Activated naive CD8-positive, alpha-beta T cell treated with anti-CD3 and anti-CD28 coated beads, Interleukin-2, amount 10 ng/mL, durations not matched to agents 7 days and 5 days (primary cell): ENCODE measurements around the gene PITPNC1. TPM values are rescaled to one million over a fixed set of nuclear protein-coding genes. Genes with fewer than 3 reads are reported as not detected.
"Not testable (repeated sequence)": the region's sequence is repeated elsewhere in the genome, so short reads cannot be mapped to it uniquely, and the experiment has no call there.

Experiments used
- ATAC-seq: fragments of 150-1000 bp; cut with Tn5 transposase; one replicate; pipeline ENCODE4 v1.10.0; 2021; ENCODE audit warnings: low read depth, moderate library complexity
- POLR2A ChIA-PET: fragments of 350-600 bp; sonication (Branson Sonifier 250); formaldehyde crosslinking; loops from one replicate; lab custom pipeline; 2021; ENCODE audit warnings: antibody characterized with exemption; lab: Charles Lee
- DNase-seq: peaks from one replicate; pipeline ENCODE4 v3.0.0; 2021
- H3K27ac Mint-ChIP-seq: one replicate; pipeline ENCODE4 v1.8.0; 2022; ENCODE audit warnings: mild to moderate bottlenecking, mixed read lengths
- H3K27me3 Mint-ChIP-seq: one replicate; pipeline ENCODE4 v1.8.0; 2022; ENCODE audit warnings: mild to moderate bottlenecking, moderate library complexity, mixed read lengths
- H3K36me3 Mint-ChIP-seq: one replicate; pipeline ENCODE4 v1.8.0; 2021; ENCODE audit warnings: mild to moderate bottlenecking, mixed read lengths
- H3K4me1 Mint-ChIP-seq: one replicate; pipeline ENCODE4 v1.8.0; 2021; ENCODE audit warnings: mixed read lengths
- H3K4me3 Mint-ChIP-seq: one replicate; pipeline ENCODE4 v1.8.0; 2022; ENCODE audit warnings: mild to moderate bottlenecking, moderate library complexity, mixed read lengths
- H3K9me3 Mint-ChIP-seq: one replicate; pipeline ENCODE4 v1.8.0; 2021; ENCODE audit warnings: mixed read lengths
- total RNA-seq, 2 experiments: library from RNA; stranded (reverse); gene quantifications; one replicate each; pipeline ENCODE4 v1.2.3, GENCODE V29; 2021

PITPNC1 gene
- total RNA-seq, 2 experiments from 2014 or later = 100 to 104 TPM

DNA sequence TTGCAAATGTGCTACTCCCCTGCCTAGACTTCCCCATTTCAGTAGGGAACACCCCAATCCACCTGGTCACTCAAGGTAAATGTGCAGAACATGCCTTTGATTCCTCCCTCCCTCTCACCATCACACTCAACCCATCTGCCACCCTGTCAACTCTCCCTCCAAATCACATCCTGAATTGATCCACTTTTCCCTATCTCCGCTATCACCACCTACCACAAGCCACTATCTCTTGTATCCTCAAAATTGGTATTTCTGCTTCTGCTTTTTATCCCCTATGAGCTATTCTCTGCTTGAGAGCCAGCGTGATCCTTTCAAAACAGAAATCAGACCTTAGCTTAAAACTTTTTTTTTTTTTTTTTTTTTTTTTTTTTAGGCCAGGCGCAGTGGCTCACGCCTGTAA is 335.3 kb downstream of the PITPNC1 start:
- H3K27me3 Mint-ChIP-seq = peaks cover 4% of the 10 kb centered on the region
- peaks cover 10% of the 10 kb centered on the region for H3K4me1 Mint-ChIP-seq
- H3K36me3 Mint-ChIP-seq = no peaks in the 10 kb centered on the region
- DNase-seq = no peak
- H3K4me3 Mint-ChIP-seq = no peak overlapping the region
- no peak overlapping the region for H3K27ac Mint-ChIP-seq
- POLR2A ChIA-PET = interaction anchor here (0.6 to 0.7 kb wide), 2 partner anchors 144 to 346 kb away, joined by 3 to 5 read pairs; no protein-coding TSS in a partner anchor
- ATAC-seq = no peak
- no peaks in the 10 kb centered on the region for H3K9me3 Mint-ChIP-seq

DNA sequence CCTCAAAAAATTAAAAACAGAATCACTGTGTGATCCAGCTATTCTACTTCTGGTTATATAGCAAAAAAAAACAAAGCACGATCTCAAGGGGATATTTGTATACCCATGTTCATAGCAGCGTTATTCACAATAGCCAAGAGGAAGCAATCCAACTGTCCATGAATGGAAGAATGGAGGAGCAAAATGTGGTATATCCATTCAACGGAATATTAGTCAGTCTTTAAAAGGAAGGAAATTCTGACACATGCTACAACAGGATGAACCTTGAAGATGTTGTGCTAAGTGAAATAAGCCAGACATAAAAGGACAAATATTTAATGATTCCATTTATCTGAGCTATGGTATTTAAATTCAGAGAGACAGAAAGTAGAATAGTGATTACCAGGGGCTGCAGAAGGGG is 336.1 kb downstream of the PITPNC1 start:
- H3K36me3 Mint-ChIP-seq = peaks cover 1% of the 10 kb centered on the region
- POLR2A ChIA-PET = interaction anchor here (0.7 kb wide), 1 partner anchor 347 kb away, joined by 5 read pairs; no protein-coding TSS in a partner anchor
- H3K9me3 Mint-ChIP-seq = no peaks in the 10 kb centered on the region

DNA sequence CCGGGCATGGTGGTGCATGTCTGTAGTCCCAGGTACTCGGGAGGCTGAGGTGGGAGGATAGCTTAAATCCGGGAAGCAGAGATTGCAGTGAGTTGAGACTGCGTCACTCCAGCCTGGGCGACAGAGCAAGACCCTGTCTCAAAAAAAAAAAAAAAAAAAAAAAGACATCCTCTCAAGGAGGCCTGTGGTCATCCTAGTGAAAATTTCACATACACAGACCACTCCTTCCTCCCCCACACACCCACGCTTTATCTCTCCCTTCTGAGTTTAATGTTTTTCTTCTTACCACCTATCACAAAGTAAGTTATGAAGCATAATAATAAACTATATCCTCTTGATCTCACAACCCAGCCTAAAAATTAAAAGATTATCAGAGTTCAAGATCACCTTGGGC is 339.3 kb downstream of the PITPNC1 start:
- Mint-ChIP-seq H3K9me3 (no peaks in the 10 kb centered on the region), H3K27me3 (peaks cover 2% of the 10 kb centered on the region), H3K4me3 (peak overlapping the region; percentile 99), H3K36me3 (peaks cover 1% of the 10 kb centered on the region), H3K27ac (peak overlapping the region; percentile 98), H3K4me1 (peaks cover 15% of the 10 kb centered on the region)
- DNase-seq (no peak), ATAC-seq (no peak)
- POLR2A ChIA-PET = interaction anchor here (0.6 to 1.7 kb wide), 5 partner anchors 9 to 141 kb away, joined by 3 to 5 read pairs (median 3); no protein-coding TSS in a partner anchor

More for the DNA sequence above, 336.1 kb downstream of the PITPNC1 start:
- H3K4me1 Mint-ChIP-seq = peaks cover 10% of the 10 kb centered on the region
- ATAC-seq (no peak), DNase-seq (no peak)
- no peak overlapping the region for H3K27ac Mint-ChIP-seq
- H3K27me3 Mint-ChIP-seq = peaks cover 2% of the 10 kb centered on the region
- no peak overlapping the region for H3K4me3 Mint-ChIP-seq

DNA sequence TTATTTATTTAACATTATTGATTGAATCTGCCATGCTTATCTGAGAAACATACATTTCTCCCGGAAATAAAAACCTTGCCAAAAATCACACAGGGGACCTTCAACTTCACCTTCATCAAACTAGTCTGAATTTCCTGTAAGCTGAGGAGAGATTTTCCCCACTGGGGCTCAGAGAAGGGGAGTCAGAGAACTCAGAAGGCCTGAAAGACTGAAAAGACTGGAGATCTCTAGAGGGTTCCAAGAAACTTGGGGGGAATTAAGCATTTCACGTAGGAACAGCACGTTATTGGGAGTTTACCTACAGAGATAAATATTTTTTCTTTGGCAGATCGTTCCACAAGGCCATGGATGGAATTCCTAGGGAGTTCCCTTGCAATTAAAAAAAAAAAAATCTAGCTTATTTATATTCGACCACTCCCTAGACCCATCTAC is 340.1 kb downstream of the PITPNC1 start:
- Mint-ChIP-seq H3K27me3 (no peaks in the 10 kb centered on the region), H3K9me3 (no peaks in the 10 kb centered on the region), H3K36me3 (peaks cover 8% of the 10 kb centered on the region), H3K27ac (peak overlapping the region; percentile 98), H3K4me1 (peaks cover 19% of the 10 kb centered on the region), H3K4me3 (peak overlapping the region; percentile 99)
- no peak for DNase-seq
- POLR2A ChIA-PET = interaction anchor here (0.5 to 1.8 kb wide), 11 partner anchors 10 to 494 kb away, joined by 3 to 13 read pairs (median 3); partner anchors contain the start of gene BPTF
- peak; percentile 1 for ATAC-seq

DNA sequence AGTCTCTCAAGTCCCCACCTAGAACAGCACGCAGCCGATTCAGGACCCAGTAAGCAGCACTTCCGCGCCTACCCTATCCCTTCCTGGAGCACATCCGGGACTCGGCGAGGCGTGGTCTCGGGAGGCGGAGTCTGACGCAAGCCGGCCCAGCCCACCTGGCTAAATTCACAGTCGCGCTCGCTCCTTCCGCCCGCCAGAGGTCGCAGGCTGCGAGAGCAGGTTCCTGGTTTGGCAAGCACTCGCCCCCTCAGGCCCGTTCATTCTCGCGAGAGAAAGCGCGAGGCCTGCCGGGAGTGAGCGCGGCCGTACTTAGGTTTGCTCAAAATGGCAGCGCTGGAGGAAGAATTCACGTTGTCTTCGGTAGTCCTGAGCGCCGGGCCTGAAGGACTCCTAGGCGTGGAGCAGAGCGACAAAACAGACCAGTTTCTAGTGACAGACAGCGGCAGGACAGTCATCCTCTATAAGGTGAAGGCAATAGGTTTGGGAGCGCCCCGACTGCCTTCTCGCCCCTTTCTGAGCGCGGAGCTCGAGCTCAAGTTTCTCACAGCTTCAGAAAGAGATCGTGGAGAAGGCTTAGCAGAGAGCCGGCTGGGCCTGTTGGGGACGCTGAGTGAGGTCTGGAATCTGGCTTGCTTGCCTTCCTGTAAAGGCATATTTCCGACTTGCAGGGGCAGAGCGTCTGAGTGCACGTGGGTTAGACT is 340.7 kb downstream of the PITPNC1 start, which contains the start of gene NOL11:
TSS of gene NOL11 (plus strand) at position 313 of the 701 bp plus-strand sequence. CDS start at position 325, 12 bp downstream.
- ATAC-seq (peak; percentile 96), DNase-seq (peak; percentile 100)
- Mint-ChIP-seq H3K27ac (peak within 1 kb of the TSS; percentile 98), H3K4me1 (peaks cover 19% of the 10 kb centered on the region), H3K36me3 (peaks cover 8% of the 10 kb centered on the region), H3K4me3 (peak within 1 kb of the TSS; percentile 99), H3K9me3 (no peaks in the 10 kb centered on the region), H3K27me3 (no peaks in the 10 kb centered on the region)
- POLR2A ChIA-PET = interaction anchor here (0.6 to 1.8 kb wide), 8 partner anchors 10 to 359 kb away, joined by 3 to 13 read pairs (median 4); partner anchors contain the start of gene BPTF

DNA sequence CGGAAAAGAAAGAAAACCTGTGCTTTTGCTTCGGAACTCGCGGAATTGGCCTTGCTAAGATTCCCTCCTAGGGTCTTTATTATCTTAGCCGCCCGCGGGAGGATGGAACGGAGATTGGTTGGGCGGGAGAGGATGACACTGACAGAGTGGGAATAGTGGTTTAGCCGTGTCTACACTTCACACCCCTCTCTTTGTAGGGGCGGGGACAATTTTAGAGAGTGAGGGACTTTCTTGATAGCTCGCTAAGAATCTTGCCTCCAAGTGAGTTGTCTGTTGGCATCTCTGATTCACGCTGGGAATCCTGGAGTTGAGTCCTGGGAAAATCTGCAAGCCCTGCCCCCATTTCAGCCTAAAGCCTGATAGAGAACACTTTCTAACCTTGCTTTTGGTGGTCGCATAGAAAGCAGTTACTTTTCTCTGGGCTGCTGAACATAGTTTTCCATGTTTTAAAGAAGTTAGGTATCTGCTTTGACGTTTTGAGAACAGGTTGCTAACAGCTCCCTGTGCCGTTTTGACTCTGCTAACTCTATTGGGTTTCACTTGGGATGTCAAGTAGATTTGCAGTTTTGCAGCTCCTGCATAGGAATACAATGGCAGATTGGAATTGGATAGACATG is 341.4 kb downstream of the PITPNC1 start:
- peaks cover 8% of the 10 kb centered on the region for H3K36me3 Mint-ChIP-seq
- POLR2A ChIA-PET = interaction anchor here (1.6 to 1.8 kb wide), 3 partner anchors 106 to 344 kb away, joined by 5 to 13 read pairs (median 6); partner anchors contain the start of gene BPTF
- DNase-seq = no peak
- no peak for ATAC-seq
- H3K9me3 Mint-ChIP-seq = no peaks in the 10 kb centered on the region
- H3K4me1 Mint-ChIP-seq = peaks cover 19% of the 10 kb centered on the region
- peak overlapping the region; percentile 98 for H3K27ac Mint-ChIP-seq
- H3K27me3 Mint-ChIP-seq = no peaks in the 10 kb centered on the region
- peak overlapping the region; percentile 99 for H3K4me3 Mint-ChIP-seq

DNA sequence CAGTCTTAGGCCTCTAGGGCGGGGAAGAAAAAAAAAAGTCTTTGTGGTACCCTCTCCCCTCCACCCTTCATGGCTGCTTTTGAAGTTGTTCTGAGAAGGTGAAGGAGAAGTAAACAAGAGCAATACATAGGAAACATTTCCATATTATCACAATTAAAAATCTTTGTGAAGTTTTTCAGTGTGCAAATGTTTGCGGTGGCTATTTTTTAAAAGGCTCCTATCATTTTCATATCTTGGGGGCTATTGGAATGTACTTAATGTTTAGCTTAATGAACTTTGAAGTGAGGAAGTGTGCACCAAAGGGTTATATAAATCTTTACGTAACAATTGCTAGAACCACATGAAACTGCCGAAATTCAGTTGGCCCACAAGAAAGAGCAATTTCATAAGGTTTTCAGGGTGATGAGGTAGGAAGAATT is 348.3 kb downstream of the PITPNC1 start:
- no peak for DNase-seq
- no peaks in the 10 kb centered on the region for H3K9me3 Mint-ChIP-seq
- peak overlapping the region; percentile 84 for H3K27ac Mint-ChIP-seq
- peaks cover 47% of the 10 kb centered on the region for H3K36me3 Mint-ChIP-seq
- POLR2A ChIA-PET = no interaction called here
- peaks cover 23% of the 10 kb centered on the region for H3K4me1 Mint-ChIP-seq
- peak; percentile 46 for ATAC-seq
- peak overlapping the region; percentile 62 for H3K4me3 Mint-ChIP-seq
- H3K27me3 Mint-ChIP-seq = no peaks in the 10 kb centered on the region

DNA sequence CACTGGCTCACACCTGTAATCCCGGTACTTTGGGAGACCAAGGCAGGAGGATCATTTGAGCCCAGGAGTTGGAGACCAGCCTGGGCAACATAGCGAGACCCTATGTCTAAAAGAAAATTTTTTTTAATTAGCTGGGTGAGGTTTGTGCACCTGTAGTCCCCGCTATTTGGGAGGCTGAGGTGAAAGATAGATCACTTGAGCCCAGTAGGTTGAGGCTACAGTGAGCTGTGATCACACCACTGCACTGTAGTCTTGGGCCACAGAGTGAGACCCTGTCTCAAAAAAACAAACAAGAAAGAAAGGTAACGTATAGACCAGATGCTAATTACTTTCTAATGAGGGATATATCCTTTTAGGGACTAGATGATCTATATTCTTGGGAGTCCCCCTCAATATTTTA is 348.7 kb downstream of the PITPNC1 start:
- H3K9me3 Mint-ChIP-seq = no peaks in the 10 kb centered on the region

DNA sequence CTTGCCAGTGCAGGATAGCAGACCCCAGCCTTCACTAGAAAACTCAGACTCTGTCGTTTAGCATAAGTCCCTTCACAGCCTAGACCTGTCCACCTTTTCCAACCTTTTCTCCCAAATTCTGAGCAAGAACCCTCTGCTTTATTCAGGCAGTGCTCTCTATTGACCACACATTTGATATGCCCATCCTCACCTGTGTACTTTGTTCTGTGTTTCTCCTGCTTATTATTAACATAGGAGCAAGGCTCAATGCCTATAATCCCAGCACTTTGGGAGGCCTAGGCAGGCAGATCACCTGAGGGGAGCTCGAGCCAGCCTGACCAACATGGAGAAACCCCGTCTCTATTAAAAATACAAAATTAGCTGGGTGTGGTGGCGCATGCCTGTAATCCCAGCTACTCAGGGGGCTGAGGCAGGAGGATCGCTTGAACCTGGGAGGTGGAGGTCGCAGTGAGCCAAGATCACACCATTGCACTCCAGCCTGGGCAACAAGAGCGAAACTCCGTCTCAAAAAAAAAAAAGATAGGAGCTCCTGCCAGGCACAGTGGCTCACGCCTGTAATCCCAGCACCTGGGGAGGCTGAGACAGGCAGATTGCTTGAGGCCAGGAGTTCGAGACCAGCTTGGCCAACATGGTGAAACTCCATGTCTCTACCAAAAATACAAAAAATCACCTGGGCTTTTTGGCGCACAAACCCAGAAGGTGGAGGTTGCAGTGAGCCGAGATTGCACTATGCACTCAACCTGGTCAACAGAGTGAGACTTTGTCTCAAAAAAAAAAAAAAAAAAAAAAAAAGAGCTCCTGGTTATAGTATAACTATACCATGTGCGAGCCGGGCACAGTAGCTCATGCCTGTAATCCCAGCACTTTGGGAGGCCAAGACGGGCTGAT is 350.3 kb downstream of the PITPNC1 start:
- H3K27ac Mint-ChIP-seq = peak overlapping the region; percentile 28
- POLR2A ChIA-PET = interaction anchor here (0.6 to 0.7 kb wide), 2 partner anchors 101 to 353 kb away, joined by 3 to 5 read pairs; no protein-coding TSS in a partner anchor

More for the DNA sequence above, 348.7 kb downstream of the PITPNC1 start:
- peaks cover 21% of the 10 kb centered on the region for H3K4me1 Mint-ChIP-seq
- ATAC-seq = no peak
- H3K4me3 Mint-ChIP-seq = peak overlapping the region; percentile 62
- H3K27ac Mint-ChIP-seq = peak overlapping the region; percentile 84
- DNase-seq = no peak
- H3K36me3 Mint-ChIP-seq = peaks cover 51% of the 10 kb centered on the region
- POLR2A ChIA-PET = no interaction called here
- no peaks in the 10 kb centered on the region for H3K27me3 Mint-ChIP-seq

DNA sequence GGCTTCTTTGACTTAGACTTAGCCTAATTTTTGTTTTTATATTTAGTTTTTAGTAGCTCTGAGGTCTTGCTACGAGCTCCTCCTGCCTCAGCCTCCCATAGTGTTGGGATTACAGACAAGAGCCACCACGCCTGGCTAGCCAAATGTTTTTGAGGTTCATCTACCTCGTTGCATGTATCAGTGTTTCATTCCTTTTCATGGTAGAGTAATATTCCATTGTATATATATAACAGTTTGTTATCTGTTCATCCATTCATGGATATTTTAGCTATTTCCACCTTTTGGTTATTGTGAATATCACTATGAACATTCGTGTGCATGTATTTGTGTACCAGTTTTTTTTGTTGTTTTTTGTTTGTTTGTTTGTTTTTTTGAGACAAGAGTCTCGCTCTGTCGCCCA is 352.8 kb downstream of the PITPNC1 start:
- H3K36me3 Mint-ChIP-seq = peaks cover 59% of the 10 kb centered on the region
- peaks cover 2% of the 10 kb centered on the region for H3K9me3 Mint-ChIP-seq
- H3K27ac Mint-ChIP-seq = no peak overlapping the region
- no peak overlapping the region for H3K4me3 Mint-ChIP-seq
- no peaks in the 10 kb centered on the region for H3K27me3 Mint-ChIP-seq
- no peak for DNase-seq
- peaks cover 21% of the 10 kb centered on the region for H3K4me1 Mint-ChIP-seq
- ATAC-seq = no peak
- POLR2A ChIA-PET = no interaction called here

More for the DNA sequence above, 350.3 kb downstream of the PITPNC1 start:
- not testable (repeated sequence) for H3K27me3 Mint-ChIP-seq, DNase-seq, H3K4me3 Mint-ChIP-seq, H3K9me3 Mint-ChIP-seq, ATAC-seq
- Mint-ChIP-seq H3K36me3 (peaks cover 55% of the 10 kb centered on the region), H3K4me1 (peaks cover 19% of the 10 kb centered on the region)

DNA sequence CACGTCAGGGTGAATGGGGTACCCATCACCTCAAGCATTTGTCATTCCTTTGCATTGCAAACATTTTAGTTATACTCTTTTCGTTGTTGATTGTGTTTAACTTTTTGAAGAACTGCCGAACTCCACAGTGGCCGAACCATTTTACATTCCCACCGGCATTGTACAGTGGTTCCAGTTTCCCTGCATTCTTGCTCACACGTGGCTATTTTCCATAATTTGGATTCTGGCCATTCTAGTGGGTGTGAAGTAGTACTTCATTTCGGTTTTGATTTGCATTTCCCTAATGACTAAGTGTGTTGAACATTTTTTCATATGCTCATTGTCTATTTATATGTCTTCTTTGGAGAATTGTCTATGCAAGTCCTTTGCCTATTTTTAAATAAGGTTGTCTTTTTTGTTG is 353.6 kb downstream of the PITPNC1 start:
- H3K27ac Mint-ChIP-seq = no peak overlapping the region
- POLR2A ChIA-PET = no interaction called here
- peaks cover 14% of the 10 kb centered on the region for H3K4me1 Mint-ChIP-seq
- H3K36me3 Mint-ChIP-seq = peaks cover 54% of the 10 kb centered on the region
- no peaks in the 10 kb centered on the region for H3K27me3 Mint-ChIP-seq
- peaks cover 2% of the 10 kb centered on the region for H3K9me3 Mint-ChIP-seq
- no peak for ATAC-seq
- no peak overlapping the region for H3K4me3 Mint-ChIP-seq
- DNase-seq = no peak

DNA sequence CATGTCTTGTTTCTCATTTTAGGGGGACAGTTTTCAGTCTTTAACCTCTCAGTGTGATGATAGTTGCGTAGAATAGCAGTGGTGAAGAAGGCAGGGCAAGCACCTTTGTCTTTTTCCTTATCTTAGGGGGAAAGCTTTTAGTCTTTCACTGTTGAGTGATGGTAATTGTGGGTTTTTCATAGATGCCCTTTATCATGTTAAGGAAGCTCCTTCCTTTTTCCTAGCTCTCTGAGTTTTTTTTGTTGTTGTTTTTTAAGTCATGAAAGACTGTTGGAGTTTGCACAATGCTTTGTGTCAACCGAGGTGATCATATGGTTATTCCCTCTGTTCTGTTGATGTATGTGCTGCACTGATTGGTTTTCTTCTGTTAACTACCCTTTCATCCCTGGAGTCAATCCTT is 356.4 kb downstream of the PITPNC1 start:
- DNase-seq (no peak), ATAC-seq (no peak)
- peaks cover 57% of the 10 kb centered on the region for H3K36me3 Mint-ChIP-seq
- no peaks in the 10 kb centered on the region for H3K27me3 Mint-ChIP-seq
- POLR2A ChIA-PET = interaction anchor here (0.5 kb wide), 1 partner anchor 1627 kb away, joined by 3 read pairs; no protein-coding TSS in a partner anchor
- H3K27ac Mint-ChIP-seq = peak overlapping the region; percentile 0
- H3K4me1 Mint-ChIP-seq = peaks cover 10% of the 10 kb centered on the region
- H3K9me3 Mint-ChIP-seq = peaks cover 2% of the 10 kb centered on the region
- no peak overlapping the region for H3K4me3 Mint-ChIP-seq
